Nasal cavity respiratory epithelium epithelial cell of viscerocranial mucosa (primary cell): ENCODE measurements around the gene ZNF467. TPM values are rescaled to one million over a fixed set of nuclear protein-coding genes. Genes with fewer than 3 reads are reported as not detected.

ENCODE experiments used
- total RNA-seq: library from RNA; depleted of rRNA; stranded (reverse); fragments of >200 nt; gene quantifications from 2 replicates; pipeline ENCODE4 v1.2.3, GENCODE V29; 2014

ZNF467 gene
- total RNA-seq = 0.68 and 3.6 TPM in 2 replicates

GRCh38 chr7:149773446-149774236 lies at the start of gene ZNF467:
Gene ZNF467, minus strand, starts transcription at chr7:149773588. Its CDS starts 2,556 bp downstream, at chr7:149771032.

Other genes with a start within 250 kb of the ZNF467 start
- 7.2 and 12.7 TPM in 2 replicates for gene ZNF862, start 64.8 kb upstream of the ZNF467 start, total RNA-seq
- gene ATP6V0E2, start 100.4 kb upstream of the ZNF467 start, total RNA-seq = 2.1 and 5.6 TPM in 2 replicates